Mesothelial cell of epicardium (in vitro differentiated cells): Measurements from ENCODE around the gene ZNF500. TPM values are rescaled to one million over a fixed set of nuclear protein-coding genes. Genes with fewer than 3 reads are reported as not detected.

Source experiments
- DNase-seq, 2 experiments: peaks; one replicate each; pipeline ENCODE4 v3.0.0; 2021; ENCODE audit warnings: low spot score in 2 of 2; ENCODE audit not compliant: unreplicated experiment in 2 of 2
- H3K27ac Mint-ChIP-seq: 2 replicates; pipeline ENCODE4 v1.8.0; 2021; ENCODE audit warnings: mixed read lengths
- H3K27me3 Mint-ChIP-seq: 2 replicates; pipeline ENCODE4 v1.8.0; 2021; ENCODE audit warnings: low read depth, mixed read lengths
- H3K36me3 Mint-ChIP-seq: 2 replicates; pipeline ENCODE4 v1.8.0; 2021; ENCODE audit warnings: mixed read lengths
- H3K4me1 Mint-ChIP-seq: 2 replicates; pipeline ENCODE4 v1.8.0; 2021; ENCODE audit warnings: mixed read lengths
- H3K4me3 Mint-ChIP-seq: 2 replicates; pipeline ENCODE4 v1.8.0; 2021; ENCODE audit warnings: mild to moderate bottlenecking, moderate library complexity, mixed read lengths
- H3K9me3 Mint-ChIP-seq: 2 replicates; pipeline ENCODE4 v1.8.0; 2021; ENCODE audit warnings: mixed read lengths
- total RNA-seq: library from RNA; stranded (reverse); gene quantifications from 3 replicates; pipeline ENCODE4 v1.2.1, GENCODE V29; 2021
- TF ChIP-seq, protein P1 (sequence below): fragments of 200-600 bp; sonication (generic); IDR thresholded peaks from one replicate; pipeline ENCODE4 v1.5.0; 2021; ENCODE audit warnings: antibody characterized with exemption; ENCODE audit not compliant: unreplicated experiment

ZNF500 gene
- total RNA-seq, 1 donor from 2014 or later: 29.8 TPM

DNA sequence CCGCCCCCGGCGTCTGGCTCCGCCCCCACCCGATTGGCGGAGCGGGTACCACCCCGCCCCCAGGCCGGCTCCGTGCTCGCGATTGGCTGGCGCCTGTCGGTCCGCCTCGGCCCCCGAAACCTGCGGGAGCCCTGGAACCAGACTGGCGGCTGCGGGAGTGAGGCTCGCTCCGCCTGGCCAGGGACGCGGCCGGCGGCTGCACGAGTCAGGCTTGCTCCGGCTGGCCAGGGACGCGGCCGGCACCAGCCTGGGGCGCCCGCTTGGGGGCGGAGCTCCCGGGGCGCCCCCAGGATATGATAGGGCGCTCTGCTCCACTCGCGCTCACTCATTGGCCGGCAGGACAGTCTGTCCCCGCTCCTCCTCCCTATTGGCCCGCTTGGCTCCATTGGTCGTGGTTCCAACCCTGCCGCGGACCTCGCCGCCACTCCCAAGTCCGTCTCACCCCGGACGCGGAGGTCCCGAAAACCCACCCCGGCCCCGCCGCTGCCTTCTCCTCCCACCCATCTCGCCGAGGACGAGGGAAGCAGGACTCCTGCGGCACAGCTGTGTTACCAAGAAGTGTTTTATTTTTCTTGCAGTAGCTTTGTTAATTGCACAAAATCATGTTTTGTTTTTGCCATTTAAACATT lies 35.8 kb upstream of the ZNF500 start:
- Mint-ChIP-seq H3K36me3 (peaks cover 17% of the 10 kb centered on the region), H3K27ac (peak overlapping the region; percentile 93), H3K9me3 (no peaks in the 10 kb centered on the region), H3K4me3 (peak overlapping the region; percentile 79), H3K27me3 (no peaks in the 10 kb centered on the region), H3K4me1 (peaks cover 33% of the 10 kb centered on the region)
- TF ChIP-seq, protein P1, sequence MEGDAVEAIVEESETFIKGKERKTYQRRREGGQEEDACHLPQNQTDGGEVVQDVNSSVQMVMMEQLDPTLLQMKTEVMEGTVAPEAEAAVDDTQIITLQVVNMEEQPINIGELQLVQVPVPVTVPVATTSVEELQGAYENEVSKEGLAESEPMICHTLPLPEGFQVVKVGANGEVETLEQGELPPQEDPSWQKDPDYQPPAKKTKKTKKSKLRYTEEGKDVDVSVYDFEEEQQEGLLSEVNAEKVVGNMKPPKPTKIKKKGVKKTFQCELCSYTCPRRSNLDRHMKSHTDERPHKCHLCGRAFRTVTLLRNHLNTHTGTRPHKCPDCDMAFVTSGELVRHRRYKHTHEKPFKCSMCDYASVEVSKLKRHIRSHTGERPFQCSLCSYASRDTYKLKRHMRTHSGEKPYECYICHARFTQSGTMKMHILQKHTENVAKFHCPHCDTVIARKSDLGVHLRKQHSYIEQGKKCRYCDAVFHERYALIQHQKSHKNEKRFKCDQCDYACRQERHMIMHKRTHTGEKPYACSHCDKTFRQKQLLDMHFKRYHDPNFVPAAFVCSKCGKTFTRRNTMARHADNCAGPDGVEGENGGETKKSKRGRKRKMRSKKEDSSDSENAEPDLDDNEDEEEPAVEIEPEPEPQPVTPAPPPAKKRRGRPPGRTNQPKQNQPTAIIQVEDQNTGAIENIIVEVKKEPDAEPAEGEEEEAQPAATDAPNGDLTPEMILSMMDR: peak; percentile 46
- DNase-seq: peak; percentile 87 to 92

DNA sequence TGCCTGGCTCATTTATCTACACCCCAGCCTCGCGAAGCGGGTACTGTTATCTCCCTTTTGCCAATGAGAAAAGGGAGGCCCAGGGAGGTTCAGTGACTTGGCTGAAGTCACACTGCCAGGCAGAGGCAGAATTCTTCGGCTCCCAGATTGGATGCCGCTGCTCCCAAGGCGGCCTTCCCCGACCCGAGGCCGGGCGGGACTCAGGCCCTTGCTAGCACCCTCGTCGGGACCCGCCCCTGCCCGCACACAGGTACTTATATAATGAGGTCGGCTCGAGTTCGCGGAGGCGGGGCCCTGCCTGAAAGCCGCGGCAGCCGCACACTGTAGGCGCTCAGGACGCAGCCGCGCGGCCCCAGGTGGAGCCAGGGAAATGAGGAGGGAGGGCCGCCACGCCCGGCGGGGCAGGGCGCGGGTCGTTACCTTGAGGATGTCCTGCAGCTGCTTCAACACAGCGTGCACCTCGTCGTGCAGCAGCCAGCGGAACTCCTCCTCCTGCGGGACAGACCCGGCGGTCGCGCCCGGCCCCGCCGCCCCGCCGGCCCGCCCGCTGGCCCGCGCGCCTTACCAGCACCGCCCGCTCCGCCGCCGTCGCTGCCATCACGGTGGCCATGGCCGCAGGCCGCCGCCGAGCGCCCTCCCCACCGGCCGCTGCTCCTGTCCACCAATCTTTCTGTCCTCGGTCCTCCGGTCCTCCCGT lies 35.1 kb upstream of the ZNF500 start, which contains the start of gene ROGDI:
Gene ROGDI, minus strand, starts transcription at position 672 of the 697 bp plus-strand sequence. Its CDS starts 62 bp downstream, at position 610.
- peak within 1 kb of the TSS; percentile 93 for H3K27ac Mint-ChIP-seq
- H3K4me1 Mint-ChIP-seq: peaks cover 33% of the 10 kb centered on the region
- TF ChIP-seq, protein P1: no peak
- H3K9me3 Mint-ChIP-seq: no peaks in the 10 kb centered on the region
- DNase-seq: peak; percentile 53 to 76
- H3K27me3 Mint-ChIP-seq: no peaks in the 10 kb centered on the region
- peak within 1 kb of the TSS; percentile 84 for H3K4me3 Mint-ChIP-seq
- H3K36me3 Mint-ChIP-seq: peaks cover 13% of the 10 kb centered on the region

DNA sequence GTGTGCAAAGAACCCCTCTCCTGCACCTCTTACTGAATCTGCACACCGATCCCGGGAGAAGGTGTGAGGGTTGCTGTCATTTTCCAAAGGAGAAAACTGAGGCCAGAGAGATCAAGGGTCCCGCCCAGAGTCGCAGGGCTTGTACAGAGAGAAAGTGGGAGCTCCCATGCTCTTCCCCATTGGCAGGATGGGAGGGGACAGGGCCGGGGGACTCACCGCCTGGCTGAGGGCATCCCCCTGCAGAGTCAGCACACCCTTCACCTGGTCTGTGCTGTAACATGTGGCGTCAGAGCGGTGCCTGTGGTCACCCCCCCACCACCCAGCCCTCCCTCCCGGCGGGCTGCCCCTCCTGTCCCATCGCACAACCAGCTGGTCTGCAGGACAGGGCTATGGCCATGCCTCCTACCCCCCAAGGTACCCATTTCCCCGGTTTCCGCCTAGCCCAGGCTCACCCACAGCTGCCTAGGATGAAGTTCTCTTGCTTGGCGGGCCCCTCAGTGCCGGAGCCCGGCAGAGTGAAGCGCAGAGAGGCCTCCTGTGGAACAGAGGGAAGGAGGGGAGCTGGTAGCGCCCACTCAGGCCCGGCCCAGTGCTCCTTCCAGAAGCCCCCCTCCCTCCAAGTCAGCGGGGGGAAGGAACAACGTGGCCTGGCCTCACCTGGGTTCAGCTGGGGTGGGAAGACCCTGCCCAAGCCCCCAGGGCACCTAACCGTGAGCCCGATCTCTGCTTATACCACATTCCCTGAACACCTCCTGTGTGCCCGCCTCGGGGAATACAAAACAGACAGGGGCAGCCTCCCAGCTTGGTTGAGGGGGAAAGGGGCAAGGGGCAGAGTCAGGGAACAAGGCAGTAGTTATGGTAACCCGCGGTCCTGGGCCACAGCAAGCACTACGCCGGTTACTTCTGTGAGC lies 34.3 kb upstream of the ZNF500 start:
- H3K4me1 Mint-ChIP-seq: peaks cover 33% of the 10 kb centered on the region
- DNase-seq: no peak

DNA sequence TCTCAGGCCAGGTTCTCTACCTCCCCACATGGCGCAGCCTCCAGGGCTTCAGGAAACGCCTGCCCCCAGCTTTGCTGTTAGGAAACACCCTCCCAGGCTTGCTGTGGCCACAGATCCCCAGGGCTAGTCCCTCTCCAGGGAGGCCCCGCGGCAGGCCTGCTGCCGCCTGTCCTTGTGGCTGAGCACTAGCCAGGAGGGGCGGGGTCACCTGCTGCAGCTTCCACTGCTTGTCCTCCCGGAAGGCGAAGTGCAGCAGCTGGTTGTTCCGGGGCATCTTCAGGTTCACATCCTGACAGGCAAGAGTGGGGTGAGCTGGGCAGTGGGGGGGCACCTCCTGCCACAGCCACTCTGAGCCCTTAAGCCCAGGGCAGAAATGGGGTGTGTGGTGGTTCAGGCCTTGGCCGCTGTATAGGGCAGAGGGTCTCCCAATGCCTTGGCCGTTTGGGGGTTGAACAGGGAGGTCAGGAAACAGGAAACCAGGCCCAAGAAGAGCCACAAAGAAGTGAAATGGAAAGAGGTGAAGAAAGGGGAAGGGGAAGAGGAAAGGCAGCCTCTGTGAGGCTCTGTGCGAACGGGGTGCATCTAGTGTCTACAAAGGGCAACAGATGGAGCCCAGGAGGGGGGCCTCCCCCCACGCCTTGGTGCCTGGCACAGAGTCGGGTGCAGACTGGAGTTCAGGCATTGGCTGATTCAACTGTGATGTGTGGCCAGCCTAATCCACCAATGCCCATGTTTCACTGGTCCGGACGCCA lies 33.5 kb upstream of the ZNF500 start:
- peak overlapping the region; percentile 44 for H3K4me3 Mint-ChIP-seq
- peak overlapping the region; percentile 57 for H3K27ac Mint-ChIP-seq
- no peak for DNase-seq
- TF ChIP-seq, protein P1: no peak
- H3K36me3 Mint-ChIP-seq: peaks cover 8% of the 10 kb centered on the region
- H3K4me1 Mint-ChIP-seq: peaks cover 33% of the 10 kb centered on the region
- no peaks in the 10 kb centered on the region for H3K9me3 Mint-ChIP-seq
- H3K27me3 Mint-ChIP-seq: no peaks in the 10 kb centered on the region

More for the DNA sequence above, 34.3 kb upstream of the ZNF500 start:
- Mint-ChIP-seq H3K9me3 (no peaks in the 10 kb centered on the region), H3K36me3 (peaks cover 11% of the 10 kb centered on the region), H3K27me3 (no peaks in the 10 kb centered on the region), H3K4me3 (peak overlapping the region; percentile 84), H3K27ac (peak overlapping the region; percentile 90)
- TF ChIP-seq, protein P1: no peak
